Measurements from ENCODE around the gene PDPR. TPM values are rescaled to one million over a fixed set of nuclear protein-coding genes. Genes with fewer than 3 reads are reported as not detected.
"Not testable (repeated sequence)": the region's sequence is repeated elsewhere in the genome, so short reads cannot be mapped to it uniquely, and the experiment has no call there.

The PDPR gene
- total and polyA plus RNA-seq, 2 of the 8 experiments (the other 6 are each of a cell fraction or from before 2014, with no cell fraction given): 40.2 to 43.1 TPM

DNA sequence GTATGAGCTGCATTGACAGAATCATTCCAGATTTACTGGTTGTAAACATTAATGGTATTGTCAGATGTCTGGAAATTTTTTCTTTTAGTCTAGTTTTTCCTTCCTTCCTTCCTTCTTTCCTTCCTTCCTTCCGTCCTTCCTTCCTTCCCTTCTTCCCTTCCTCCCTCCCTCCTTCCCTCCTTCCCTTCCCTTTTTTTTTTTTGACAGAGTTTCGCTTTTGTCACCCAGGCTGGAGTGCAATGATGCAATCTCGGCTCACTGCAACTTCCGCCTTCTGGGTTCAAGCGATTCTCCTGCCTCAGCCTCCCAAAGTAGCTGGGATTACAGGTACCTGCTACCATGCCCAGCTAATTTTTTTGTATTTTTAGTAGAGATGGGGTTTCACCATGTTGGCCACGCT lies 24.8 kb upstream of the PDPR start:
- H3K4ac ChIP-seq (replicated peaks; ENCODE audit: insufficient read length, low read depth, low read length); H3K23me2 ChIP-seq (ENCODE audit: low read depth, low read length); DNase-seq (ENCODE audit: low read depth in 1 of 2, low spot score in 2 of 2); H3K14ac ChIP-seq (ENCODE audit: insufficient read length); H4K20me1 ChIP-seq (replicated peaks in 1 of 2; ENCODE audit: control insufficient read depth in 1 of 2, insufficient read depth in 2 of 2, low read length in 2 of 2); H4K8ac ChIP-seq (ENCODE audit: extremely low read depth, insufficient read depth, low read length); CTCF ChIA-PET (ENCODE audit: partially characterized antibody); FAIRE-seq; H3K4me2 ChIP-seq (ENCODE audit: insufficient read depth in 1 of 2, low read depth in 2 of 2, low read length in 2 of 2); POLR2A ChIA-PET (ENCODE audit: partially characterized antibody); H3K27ac ChIP-seq (ENCODE audit: low read depth, low read length); H3K9ac ChIP-seq (replicated peaks in 1 of 4; ENCODE audit: extremely low read depth in 1 of 4, low read depth in 3 of 4, low read length in 3 of 4); H2AFZ ChIP-seq (ENCODE audit: low read length); H3K23ac ChIP-seq (ENCODE audit: insufficient read length); H4K91ac ChIP-seq (replicated peaks; ENCODE audit: insufficient read length, low read length); H3K9me3 ChIP-seq (ENCODE audit: insufficient read depth in 2 of 2, low read depth in 1 of 2, low read length in 1 of 2); H3K4me3 ChIP-seq (ENCODE audit: extremely low read depth in 1 of 4, insufficient read depth in 2 of 4, low read depth in 3 of 4, low read length in 4 of 4); H3K79me2 ChIP-seq (ENCODE audit: control insufficient read depth in 1 of 2, insufficient read depth in 2 of 2, low read length in 2 of 2); H2BK15ac ChIP-seq (ENCODE audit: low read length); H2BK120ac ChIP-seq (replicated peaks; ENCODE audit: low read depth, low read length); H2BK5ac ChIP-seq (ENCODE audit: low read depth, low read length); H3K4me1 ChIP-seq (replicated peaks in 1 of 4; ENCODE audit: control insufficient read depth in 3 of 4, insufficient read depth in 4 of 4, low read length in 3 of 4); H3K56ac ChIP-seq (replicated peaks; ENCODE audit: insufficient read length, low read depth, low read length); H3K79me1 ChIP-seq (ENCODE audit: low read depth, low read length); H2BK20ac ChIP-seq (ENCODE audit: low read length); H2AK5ac ChIP-seq (ENCODE audit: low read depth, low read length); H3K27me3 ChIP-seq (replicated peaks in 1 of 4; ENCODE audit: control insufficient read depth in 3 of 4, extremely low read depth in 1 of 4, insufficient read depth in 3 of 4, low read length in 3 of 4); H2BK12ac ChIP-seq (ENCODE audit: low read depth, low read length); H3K18ac ChIP-seq (ENCODE audit: extremely low read depth, low read length); H4K5ac ChIP-seq (ENCODE audit: insufficient read length, low read depth, low read length); H3K36me3 ChIP-seq (ENCODE audit: control insufficient read depth in 2 of 4, insufficient read depth in 4 of 4, low read length in 3 of 4): not testable (repeated sequence)
- 86% methylated on average over 1 of the region's 6 CpGs; no CpG with 5 or more reads in 1 of the 2 experiments for WGBS, 2 experiments (ENCODE audit: extremely low coverage in 1 of 2, insufficient coverage in 1 of 2, insufficient read length in 1 of 2, insufficient replicate concordance in 2 of 2, low coverage in 1 of 2, low lambda C conversion rate in 2 of 2, missing lambda C conversion rate in 1 of 2)

DNA sequence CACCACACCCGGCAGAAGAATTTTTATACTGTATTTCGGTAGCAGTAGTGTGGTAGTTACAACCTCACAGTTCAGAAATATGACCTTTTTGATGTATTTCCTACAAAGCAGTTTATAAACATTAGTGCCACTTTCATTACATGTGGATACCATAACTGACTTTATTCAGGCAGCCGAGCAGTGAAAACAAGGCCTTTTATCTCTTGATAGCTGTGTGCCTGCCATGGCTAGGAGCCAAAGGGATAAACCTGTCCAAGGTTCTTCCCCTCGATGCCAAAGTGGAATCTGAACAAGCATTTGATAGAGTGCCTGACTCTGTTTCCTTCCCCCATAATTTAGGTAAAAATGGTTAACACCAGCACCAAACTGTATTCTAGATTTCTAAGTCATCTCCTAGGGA lies 23.0 kb upstream of the PDPR start:
- H3K14ac ChIP-seq (ENCODE audit: insufficient read length); H4K5ac ChIP-seq (ENCODE audit: insufficient read length, low read depth, low read length); H3K79me2 ChIP-seq (ENCODE audit: control insufficient read depth in 1 of 2, insufficient read depth in 2 of 2, low read length in 2 of 2); H2BK12ac ChIP-seq (ENCODE audit: low read depth, low read length); H4K20me1 ChIP-seq (replicated peaks in 1 of 2; ENCODE audit: control insufficient read depth in 1 of 2, insufficient read depth in 2 of 2, low read length in 2 of 2); H3K4me2 ChIP-seq (ENCODE audit: insufficient read depth in 1 of 2, low read depth in 2 of 2, low read length in 2 of 2); H3K79me1 ChIP-seq (ENCODE audit: low read depth, low read length); H3K9me3 ChIP-seq (ENCODE audit: insufficient read depth in 2 of 2, low read depth in 1 of 2, low read length in 1 of 2); H3K27ac ChIP-seq (ENCODE audit: low read depth, low read length); DNase-seq (ENCODE audit: low read depth in 1 of 2, low spot score in 2 of 2); POLR2A ChIA-PET (ENCODE audit: partially characterized antibody); H3K36me3 ChIP-seq (ENCODE audit: control insufficient read depth in 2 of 4, insufficient read depth in 4 of 4, low read length in 3 of 4); H3K23me2 ChIP-seq (ENCODE audit: low read depth, low read length); H3K4me1 ChIP-seq (replicated peaks in 1 of 4; ENCODE audit: control insufficient read depth in 3 of 4, insufficient read depth in 4 of 4, low read length in 3 of 4); H3K23ac ChIP-seq (ENCODE audit: insufficient read length); H2AFZ ChIP-seq (ENCODE audit: low read length); H3K4me3 ChIP-seq (ENCODE audit: extremely low read depth in 1 of 4, insufficient read depth in 2 of 4, low read depth in 3 of 4, low read length in 4 of 4); CTCF ChIA-PET (ENCODE audit: partially characterized antibody); H4K8ac ChIP-seq (ENCODE audit: extremely low read depth, insufficient read depth, low read length); H3K56ac ChIP-seq (replicated peaks; ENCODE audit: insufficient read length, low read depth, low read length); H2BK5ac ChIP-seq (ENCODE audit: low read depth, low read length); H2BK20ac ChIP-seq (ENCODE audit: low read length); H4K91ac ChIP-seq (replicated peaks; ENCODE audit: insufficient read length, low read length); H3K9ac ChIP-seq (replicated peaks in 1 of 4; ENCODE audit: extremely low read depth in 1 of 4, low read depth in 3 of 4, low read length in 3 of 4); H2BK120ac ChIP-seq (replicated peaks; ENCODE audit: low read depth, low read length); H3K27me3 ChIP-seq (replicated peaks in 1 of 4; ENCODE audit: control insufficient read depth in 3 of 4, extremely low read depth in 1 of 4, insufficient read depth in 3 of 4, low read length in 3 of 4); H3K4ac ChIP-seq (replicated peaks; ENCODE audit: insufficient read length, low read depth, low read length); H2BK15ac ChIP-seq (ENCODE audit: low read length); H2AK5ac ChIP-seq (ENCODE audit: low read depth, low read length); H3K18ac ChIP-seq (ENCODE audit: extremely low read depth, low read length): not testable (repeated sequence)
- 93% methylated on average over 4 of the region's 4 CpGs; no CpG with 5 or more reads in 1 of the 2 experiments for WGBS, 2 experiments (ENCODE audit: extremely low coverage in 1 of 2, insufficient coverage in 1 of 2, insufficient read length in 1 of 2, insufficient replicate concordance in 2 of 2, low coverage in 1 of 2, low lambda C conversion rate in 2 of 2, missing lambda C conversion rate in 1 of 2)
- peak; percentile 69 for FAIRE-seq
